Neural cell (in vitro differentiated cells): ENCODE measurements around the gene LRRC38. TPM values are rescaled to one million over a fixed set of nuclear protein-coding genes. Genes with fewer than 3 reads are reported as not detected.

Experiments used
- H2AFZ ChIP-seq: fragments of 200-600, 300-800 bp; sonication (generic), shearing (Covaris generic); 2 replicates; pipeline ENCODE4 v1.6.0; 2014; ENCODE audit warnings: low read depth, mild to moderate bottlenecking, antibody characterized with exemption, low read length, moderate library complexity
- H3F3A ChIP-seq: fragments of 200-600 bp; shearing (Covaris generic); 2 replicates; pipeline ENCODE4 v1.6.1; 2016; ENCODE audit warnings: mild to moderate bottlenecking, moderate library complexity, mixed read lengths, antibody characterized with exemption, low read length; ENCODE audit not compliant: insufficient read depth, poor library complexity, severe bottlenecking
- H3K27ac ChIP-seq: fragments of 200-600, 300-800 bp; sonication (generic), shearing (Covaris generic); 2 replicates; pipeline ENCODE4 v1.5.1; 2014; ENCODE audit warnings: mild to moderate bottlenecking, low read length, moderate library complexity
- H3K27me3 ChIP-seq: fragments of 300-800, 200-600 bp; sonication (generic), shearing (Covaris generic); 2 replicates; pipeline ENCODE4 v1.6.0; 2014; ENCODE audit warnings: mild to moderate bottlenecking, low read depth, low read length, moderate library complexity; ENCODE audit not compliant: insufficient read depth
- H3K36me3 ChIP-seq: fragments of 300-800, 200-600 bp; sonication (generic), shearing (Covaris generic); 2 replicates; pipeline ENCODE4 v1.5.1; 2014; ENCODE audit warnings: mild to moderate bottlenecking, antibody characterized with exemption, low read length, moderate library complexity; ENCODE audit not compliant: insufficient read depth
- H3K4me2 ChIP-seq: fragments of 300-800, 200-600 bp; sonication (generic), shearing (Covaris generic); 2 replicates; pipeline ENCODE4 v1.6.0; 2014; ENCODE audit warnings: mild to moderate bottlenecking, low read length
- H3K4me3 ChIP-seq: fragments of 300-800, 200-600 bp; sonication (generic), shearing (Covaris generic); 2 replicates; pipeline ENCODE4 v1.5.1; 2014; ENCODE audit warnings: mild to moderate bottlenecking, low read length, moderate library complexity
- H3K79me2 ChIP-seq: fragments of 200-600 bp; shearing (Covaris generic); replicated peaks from 2 replicates; pipeline ENCODE4 v1.6.0; 2014; ENCODE audit warnings: mild to moderate bottlenecking, low read length, moderate library complexity; ENCODE audit not compliant: insufficient read depth
- H3K9ac ChIP-seq: fragments of 300-800, 200-600 bp; sonication (generic), shearing (Covaris generic); 2 replicates; pipeline ENCODE4 v1.6.1; 2016; ENCODE audit warnings: mild to moderate bottlenecking, low read length, mixed read lengths
- H3K9me2 ChIP-seq: fragments of 200-600 bp; shearing (Covaris generic); 2 replicates; pipeline ENCODE4 v1.6.1; 2016; ENCODE audit warnings: mild to moderate bottlenecking, low read length, mixed read lengths; ENCODE audit not compliant: insufficient read depth
- H3K9me3 ChIP-seq: fragments of 200-600, 300-800 bp; sonication (generic), shearing (Covaris generic); 2 replicates; pipeline ENCODE4 v1.6.1; 2016; ENCODE audit warnings: mild to moderate bottlenecking, mixed run types, low read length, moderate library complexity, mixed read lengths
- H4K20me1 ChIP-seq: fragments of 200-600 bp; shearing (Covaris generic); 2 replicates; pipeline ENCODE4 v1.6.1; 2016; ENCODE audit warnings: mild to moderate bottlenecking, mixed run types; ENCODE audit not compliant: insufficient read depth
- CTCF ChIP-seq: fragments of 450-650 bp; IDR thresholded peaks from 2 replicates; pipeline ENCODE4 v1.5.1; 2014; ENCODE audit warnings: antibody characterized with exemption, mild to moderate bottlenecking, moderate library complexity; ENCODE audit not compliant: poor library complexity, severe bottlenecking
- EP300 ChIP-seq: fragments of 450-650 bp; conservative IDR thresholded peaks from 2 replicates; pipeline ENCODE4 v1.6.1; 2014; ENCODE audit warnings: antibody characterized with exemption, mild to moderate bottlenecking, moderate library complexity; ENCODE audit not compliant: poor library complexity, severe bottlenecking
- EZH2 ChIP-seq: fragments of 200-600, 300-800 bp; shearing (Covaris generic), sonication (generic); IDR thresholded peaks from 2 replicates; pipeline ENCODE4 v1.6.1; 2014; ENCODE audit warnings: antibody characterized with exemption, low read length, borderline replicate concordance, mild to moderate bottlenecking; ENCODE audit not compliant: insufficient read depth, poor library complexity, severe bottlenecking
- MXI1 ChIP-seq: fragments of 450-650 bp; conservative IDR thresholded peaks from 2 replicates; pipeline ENCODE4 v1.6.1; 2014; ENCODE audit warnings: antibody characterized with exemption, mild to moderate bottlenecking; ENCODE audit not compliant: poor library complexity, severe bottlenecking
- POLR2AphosphoS5 ChIP-seq: IDR thresholded peaks from 2 replicates; pipeline ENCODE4 v1.6.1; 2012
- RAD21 ChIP-seq: fragments of 450-650 bp; conservative IDR thresholded peaks from 2 replicates; pipeline ENCODE4 v1.6.1; 2014; ENCODE audit warnings: antibody characterized with exemption, mild to moderate bottlenecking, moderate library complexity
- REST ChIP-seq: IDR thresholded peaks from 2 replicates; pipeline ENCODE4 v1.6.1; 2012; ENCODE audit warnings: borderline replicate concordance
- SMC3 ChIP-seq: fragments of 450-650 bp; conservative IDR thresholded peaks from 2 replicates; pipeline ENCODE4 v1.6.1; 2014; ENCODE audit warnings: antibody characterized with exemption, mild to moderate bottlenecking, moderate library complexity; ENCODE audit not compliant: poor library complexity
- TAF1 ChIP-seq: IDR thresholded peaks from 2 replicates; pipeline ENCODE4 v1.6.1; 2012; ENCODE audit warnings: low read depth
- polyA plus RNA-seq: library from polyadenylated mRNA; depleted of rRNA; stranded (reverse); fragments of >200 nt; gene quantifications from 2 replicates; pipeline ENCODE4 v1.2.3, GENCODE V29; 2014

The LRRC38 gene
- polyA plus RNA-seq, 1 donor from 2014 or later: not detected

- no peak overlapping the region for H3K4me2 ChIP-seq
- no peak overlapping the region for H3K9ac ChIP-seq
- no peak overlapping the region for H2AFZ ChIP-seq
- H3K36me3 ChIP-seq: no peaks in the 10 kb centered on the region
- no peaks in the 10 kb centered on the region for H3K27me3 ChIP-seq
- no peak overlapping the region for H3K27ac ChIP-seq
- H3K4me3 ChIP-seq: no peak overlapping the region
- TF ChIP-seq EZH2 (no peak), MXI1 (no peak), POLR2AphosphoS5 (no peak), EP300 (no peak), CTCF (no peak), REST (no peak), RAD21 (no peak), TAF1 (no peak), SMC3 (no peak)
- H3K9me3 ChIP-seq: no peaks in the 10 kb centered on the region
- no peaks in the 10 kb centered on the region for H3K79me2 ChIP-seq
- H3F3A ChIP-seq: no peaks in the 10 kb centered on the region
- H4K20me1 ChIP-seq: no peaks in the 10 kb centered on the region
- no peaks in the 10 kb centered on the region for H3K9me2 ChIP-seq
These were observed 56.8 kb downstream of the LRRC38 start for GRCh38 chr1:13456904-13457532.

DNA sequence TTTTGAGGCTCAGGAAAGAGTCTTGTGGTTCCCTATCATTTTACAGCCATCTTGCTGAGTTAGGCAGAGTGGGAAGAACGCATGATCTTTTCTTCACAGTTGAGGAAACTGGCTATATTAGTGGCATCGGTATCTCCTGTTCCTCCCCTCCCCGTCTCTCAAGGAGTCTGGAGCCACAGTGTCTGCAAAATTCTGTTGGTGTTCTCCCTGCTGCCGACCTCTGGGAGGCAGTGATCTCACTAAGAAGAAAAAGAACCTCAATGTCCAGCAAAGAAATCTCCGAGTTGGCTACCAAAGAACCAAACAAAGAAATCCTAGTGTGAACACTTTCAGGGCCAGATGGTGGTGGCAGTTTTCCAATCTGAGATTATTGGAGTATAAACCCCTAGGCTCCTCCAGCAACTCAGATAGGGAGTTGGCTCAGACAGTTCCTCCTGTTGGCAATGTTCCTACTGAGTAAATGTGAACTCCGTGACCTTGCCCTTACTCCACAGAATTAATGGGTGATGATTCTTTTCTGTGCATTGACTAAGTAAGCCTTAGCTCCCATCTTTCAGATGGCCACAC is 62.3 kb downstream of the LRRC38 start:
- H3K36me3 ChIP-seq: no peaks in the 10 kb centered on the region
- H3K27me3 ChIP-seq: no peaks in the 10 kb centered on the region
- H3K4me3 ChIP-seq: no peak overlapping the region
- H3K9me2 ChIP-seq: no peaks in the 10 kb centered on the region
- no peak for TF ChIP-seq EZH2
- H3F3A ChIP-seq: no peaks in the 10 kb centered on the region
- H3K4me2 ChIP-seq: no peak overlapping the region
- no peaks in the 10 kb centered on the region for H4K20me1 ChIP-seq
- no peaks in the 10 kb centered on the region for H3K9me3 ChIP-seq
- no peak overlapping the region for H2AFZ ChIP-seq
- no peak overlapping the region for H3K9ac ChIP-seq
- H3K79me2 ChIP-seq: no peaks in the 10 kb centered on the region
- H3K27ac ChIP-seq: no peak overlapping the region
